Kasumi-1 (cell line): ENCODE measurements around the gene MRPL43.
A peak's percentile ranks its signal among the peaks of the same experiment; 100 is the strongest.

Experiments used
- DNase-seq, 2 experiments: peaks; one replicate each; lab custom pipeline; 2025; lab: John Stamatoyannopoulos, UW

The MRPL43 gene

GRCh38 chr10:101002456-101002855, 15.2 kb upstream of the MRPL43 start:
- no peak for DNase-seq

GRCh38 chr10:101001659-101002035, 14.3 kb upstream of the MRPL43 start:
- no peak for DNase-seq

- DNase-seq: no peak
Observed at GRCh38 chr10:101000915-101001658, 13.8 kb upstream of the MRPL43 start.

DNA sequence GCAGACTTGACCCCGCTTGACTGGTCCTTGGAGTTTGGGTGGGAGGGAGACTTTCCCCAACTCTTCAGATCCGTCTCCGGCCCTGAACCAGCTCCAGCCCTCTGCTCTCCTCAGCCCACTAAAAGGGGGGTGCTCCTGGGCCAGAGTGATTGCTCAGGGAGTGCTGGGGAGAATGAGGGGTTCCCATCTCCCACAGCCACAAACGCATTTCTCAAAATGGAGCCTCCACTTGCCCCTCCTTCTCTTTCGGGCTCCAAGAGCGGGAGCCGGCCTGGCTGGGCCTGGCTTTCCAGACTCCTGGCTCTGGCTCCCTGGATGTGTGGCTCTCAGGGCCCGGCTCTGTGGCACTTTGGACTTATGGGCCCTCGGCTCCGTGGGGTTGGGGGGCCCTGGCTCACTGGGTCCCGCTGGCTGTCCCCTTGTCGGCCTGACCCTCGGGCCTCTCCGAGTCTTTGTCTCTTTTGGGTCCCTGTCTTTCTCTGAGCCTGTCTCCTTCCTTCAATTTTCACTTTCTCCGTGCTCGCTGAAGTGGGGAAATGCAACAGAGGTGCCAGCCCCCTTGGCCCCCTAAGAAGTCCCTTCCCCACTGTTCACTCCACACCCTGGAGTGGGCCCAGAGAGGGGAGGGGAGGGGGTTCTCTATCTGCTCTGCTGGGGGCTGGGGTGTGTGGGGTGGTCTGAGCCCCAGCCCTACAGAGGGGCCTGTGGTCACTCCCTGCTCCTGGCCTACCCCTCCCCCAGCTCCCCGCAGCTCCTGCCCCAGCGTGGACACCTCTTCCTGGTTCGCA, 13.0 kb upstream of the MRPL43 start:
- DNase-seq: no peak

GRCh38 chr10:100999742-101000126, 12.4 kb upstream of the MRPL43 start, which contains the start of gene LZTS2:
Gene LZTS2 (plus strand): TSS chr10:100999808. CDS start chr10:101002539, 2,731 bp downstream.
- DNase-seq: no peak

GRCh38 chr10:100998991-100999741, 11.9 kb upstream of the MRPL43 start:
- peak; percentile 62 to 63 for DNase-seq

DNA sequence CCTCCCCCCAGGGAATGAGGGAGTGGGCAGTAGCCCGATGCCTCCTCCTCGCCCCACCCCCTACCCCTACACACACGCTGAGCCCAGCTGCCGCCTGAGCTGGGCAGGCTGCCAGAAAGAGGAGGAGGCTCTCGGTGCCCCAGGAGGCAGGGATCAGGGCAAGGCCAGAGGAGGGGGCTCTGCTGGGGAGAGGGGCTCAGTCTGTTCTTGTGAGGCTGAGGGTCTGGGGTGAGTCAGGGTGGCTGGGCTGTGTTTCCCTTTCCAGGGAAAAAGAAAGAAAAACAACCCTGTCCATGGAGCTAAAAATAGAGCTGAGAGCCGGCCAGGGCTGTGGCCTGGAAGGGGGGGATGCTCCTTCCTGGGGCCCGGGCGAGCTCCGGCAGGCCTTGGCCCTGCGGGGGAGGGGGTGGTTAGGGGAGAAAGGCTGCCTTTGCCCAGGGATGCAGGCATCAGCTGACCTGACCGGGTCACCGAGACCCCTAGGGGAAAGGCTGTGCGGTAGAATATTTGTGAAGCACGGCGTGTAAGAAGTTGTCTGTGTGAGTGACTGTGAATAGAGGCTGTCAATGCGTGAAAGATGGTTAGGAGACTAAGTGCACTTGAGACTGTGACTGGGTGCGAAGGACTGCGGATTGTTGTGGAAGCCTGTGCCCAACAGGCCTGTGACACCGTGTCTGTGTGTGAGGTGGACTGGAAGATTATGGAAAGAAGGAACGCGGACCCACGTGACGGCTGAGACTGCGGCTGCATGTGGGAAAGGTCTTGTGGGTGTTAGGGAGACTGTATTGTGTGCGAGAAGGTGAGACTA, 11.1 kb upstream of the MRPL43 start:
- peak; percentile 81 to 87 for DNase-seq

DNA sequence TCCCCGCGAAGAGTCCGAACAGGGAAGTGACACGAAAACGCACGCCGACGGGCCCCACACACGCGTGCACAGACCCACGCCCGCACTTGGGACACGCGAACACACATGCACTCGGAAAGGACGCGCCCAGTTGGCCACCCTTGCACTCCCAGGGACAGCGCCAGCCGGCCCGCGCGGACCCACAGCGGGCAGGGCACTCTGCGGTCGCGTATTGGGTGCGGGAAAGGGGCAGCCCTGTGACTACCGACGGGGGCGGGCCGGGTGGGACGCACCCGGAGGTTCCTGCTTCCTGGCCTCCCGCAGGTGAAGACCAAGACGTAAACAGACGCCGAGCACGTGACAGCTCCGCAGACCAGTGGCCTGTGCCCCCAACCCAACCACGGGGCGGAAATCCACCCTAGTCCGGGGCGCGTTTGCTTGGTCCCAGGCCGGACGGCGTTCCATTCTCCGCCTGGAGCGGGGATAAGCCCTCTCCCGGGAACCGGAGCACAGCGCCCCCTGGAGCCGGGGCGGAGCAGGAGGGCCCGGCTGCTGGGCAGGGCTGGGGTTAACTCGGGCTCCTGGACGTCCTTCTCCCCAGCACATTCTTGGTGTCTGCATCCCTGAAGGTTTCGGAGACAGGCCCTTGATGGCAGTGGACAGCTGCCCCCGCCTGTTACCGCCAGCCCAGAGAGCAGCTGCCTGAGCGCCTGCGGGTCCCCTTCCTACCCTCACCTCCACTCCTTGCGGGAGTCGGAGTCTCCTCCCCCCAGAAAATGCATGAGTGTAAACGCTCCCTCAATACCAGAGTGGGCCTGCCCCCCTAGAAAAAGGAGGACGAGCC, 10.3 kb upstream of the MRPL43 start:
- DNase-seq: peak; percentile 74 to 83

GRCh38 chr10:100996678-100997359, 9.5 kb upstream of the MRPL43 start:
- DNase-seq: peak; percentile 53 to 65

DNA sequence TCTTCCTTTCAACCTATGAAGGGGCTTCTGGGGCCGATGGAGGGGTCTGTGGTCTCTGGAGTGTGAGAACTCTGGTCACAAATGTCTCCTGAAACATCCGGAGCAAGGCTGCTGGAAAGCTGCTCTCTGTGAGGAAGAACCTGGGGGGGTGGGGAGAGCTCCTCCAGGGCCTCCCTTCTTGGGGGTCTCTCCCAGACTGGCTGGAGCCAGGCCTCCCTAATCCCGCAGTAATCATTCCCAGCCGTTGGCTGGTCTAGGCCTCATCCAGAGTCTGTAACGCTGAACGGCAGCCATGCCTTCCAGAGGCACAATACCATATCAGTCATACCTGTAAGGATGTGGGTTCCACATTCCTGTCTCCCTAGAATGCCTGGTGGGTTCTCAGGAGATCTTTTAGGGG, 7.9 kb upstream of the MRPL43 start:
- no peak for DNase-seq

- DNase-seq: peak; percentile 53 to 79
Observed at GRCh38 chr10:100993986-100994708, 6.8 kb upstream of the MRPL43 start.

DNA sequence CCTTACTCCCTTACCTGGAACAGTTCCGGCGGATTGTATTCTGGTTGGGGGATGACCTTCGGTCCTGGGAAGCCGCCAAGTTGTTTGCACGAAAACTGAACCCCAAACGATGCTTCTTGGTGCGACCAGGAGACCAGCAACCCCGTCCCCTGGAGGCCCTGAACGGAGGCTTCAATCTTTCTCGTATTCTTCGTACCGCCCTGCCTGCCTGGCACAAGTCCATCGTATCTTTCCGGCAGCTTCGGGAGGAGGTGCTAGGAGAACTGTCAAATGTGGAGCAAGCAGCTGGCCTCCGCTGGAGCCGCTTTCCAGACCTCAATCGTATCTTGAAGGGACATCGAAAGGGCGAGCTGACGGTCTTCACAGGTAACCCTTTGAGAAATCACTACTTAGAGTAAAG, 1.8 kb upstream of the MRPL43 start:
- no peak for DNase-seq

GRCh38 chr10:100988166-100988565, 869 bp upstream of the MRPL43 start:
- no peak for DNase-seq

- DNase-seq: no peak
Observed at GRCh38 chr10:100987685-100988049, 370 bp upstream of the MRPL43 start.

- no peak for DNase-seq
Observed at GRCh38 chr10:100986623-100986951, 710 bp downstream of the MRPL43 start.

GRCh38 chr10:100985336-100985735, 2.0 kb downstream of the MRPL43 start:
- DNase-seq: no peak

DNA sequence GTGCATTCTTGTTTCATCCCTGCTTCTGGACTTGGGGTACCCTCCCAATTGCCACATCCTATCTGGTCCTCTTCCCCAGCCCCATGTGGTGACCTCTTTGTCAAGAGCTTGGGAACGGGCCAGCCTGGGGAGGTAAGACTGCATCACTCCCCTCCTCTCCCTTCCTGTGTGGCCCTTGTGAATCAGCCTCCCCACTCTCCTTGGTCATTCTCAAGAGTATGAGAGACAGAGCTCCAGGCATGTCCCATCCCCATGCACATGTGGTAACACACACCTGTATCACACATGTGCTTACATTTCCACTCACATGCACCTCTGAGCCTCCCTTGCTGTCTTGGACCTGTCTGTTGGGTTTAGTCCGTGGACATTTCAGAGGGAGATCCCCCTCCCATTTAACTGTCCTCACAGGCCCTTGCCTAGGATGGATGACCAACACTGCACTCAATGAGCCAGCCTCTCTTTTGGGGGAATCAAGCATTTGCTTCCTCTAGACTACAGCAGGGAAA, 2.6 kb downstream of the MRPL43 start:
- DNase-seq: no peak

GRCh38 chr10:100983868-100984671, 3.2 kb downstream of the MRPL43 start:
- no peak for DNase-seq
